OCI-LY7 (cell line): Measurements from ENCODE around the gene SRP9. TPM values are rescaled to one million over a fixed set of nuclear protein-coding genes. Genes with fewer than 3 reads are reported as not detected.
"Not testable (repeated sequence)": the region's sequence is repeated elsewhere in the genome, so short reads cannot be mapped to it uniquely, and the experiment has no call there.

Source experiments
- BruUV-seq: library from RNA; stranded (reverse); fragments of 400-500 nt; replicated peaks from 2 replicates; lab custom pipeline; 2021; lab: Mats Ljungman, UMichigan
- CTCF ChIA-PET: fragments of 300-600 bp; sonication (Branson Sonifier 250); formaldehyde crosslinking; loops from one replicate; lab custom pipeline; 2022; ENCODE audit warnings: antibody characterized with exemption; ENCODE audit not compliant: unreplicated experiment; lab: Charles Lee
- POLR2A ChIA-PET: fragments of 300-600 bp; sonication (Branson Sonifier 250); formaldehyde crosslinking; loops from one replicate; lab custom pipeline; 2022; ENCODE audit warnings: antibody characterized with exemption; lab: Charles Lee
- DNase-seq: peaks from one replicate; pipeline ENCODE4 v3.0.0-alpha.2; 2015; ENCODE audit warnings: low spot score
- H2AFZ ChIP-seq: fragments of 200-600 bp; sonication (generic), shearing (Covaris generic); 2 replicates; pipeline ENCODE4 v1.6.1; 2014; ENCODE audit warnings: mild to moderate bottlenecking, antibody characterized with exemption, low read length, moderate library complexity
- H3K27ac ChIP-seq: fragments of 200-600 bp; sonication (generic); 2 replicates; pipeline ENCODE4 v1.5.1; 2014; ENCODE audit warnings: mixed run types, low read depth, mild to moderate bottlenecking, moderate library complexity, low read length, inconsistent platforms; ENCODE audit not compliant: poor library complexity, severe bottlenecking
- H3K36me3 ChIP-seq: fragments of 200-600 bp; sonication (generic); 2 replicates; pipeline ENCODE4 v1.6.1; 2014; ENCODE audit warnings: mild to moderate bottlenecking, antibody characterized with exemption, low read length, moderate library complexity, mixed read lengths; ENCODE audit not compliant: insufficient read depth
- H3K4me1 ChIP-seq: fragments of 200-600 bp; sonication (generic); 2 replicates; pipeline ENCODE4 v1.5.1; 2014; ENCODE audit warnings: mild to moderate bottlenecking, low read length; ENCODE audit not compliant: insufficient read depth, poor library complexity, severe bottlenecking
- H3K4me2 ChIP-seq: fragments of 200-600 bp; sonication (generic); 2 replicates; pipeline ENCODE4 v1.6.1; 2014; ENCODE audit warnings: mild to moderate bottlenecking, low read length
- H3K4me3 ChIP-seq: fragments of 200-600 bp; sonication (generic); 2 replicates; pipeline ENCODE4 v1.5.1; 2014; ENCODE audit warnings: mild to moderate bottlenecking, low read depth, low read length; ENCODE audit not compliant: poor library complexity, severe bottlenecking
- H3K79me2 ChIP-seq: fragments of 200-600 bp; sonication (generic); 2 replicates; pipeline ENCODE4 v1.6.1; 2016; ENCODE audit warnings: low read depth, mild to moderate bottlenecking, low read length, moderate library complexity, mixed read lengths; ENCODE audit not compliant: insufficient read depth
- H3K9me2 ChIP-seq: fragments of 200-600 bp; sonication (generic); 2 replicates; pipeline ENCODE4 v1.6.1; 2016; ENCODE audit warnings: mild to moderate bottlenecking, low read length, mixed read lengths; ENCODE audit not compliant: insufficient read depth
- H3K9me3 ChIP-seq: fragments of 200-600 bp; sonication (generic); 2 replicates; pipeline ENCODE4 v1.6.1; 2014; ENCODE audit warnings: mild to moderate bottlenecking, mixed run types, low read length, mixed read lengths
- H4K20me1 ChIP-seq: fragments of 200-600 bp; sonication (generic); 2 replicates; pipeline ENCODE4 v1.6.1; 2014; ENCODE audit warnings: mild to moderate bottlenecking, antibody characterized with exemption, low read length, moderate library complexity, mixed read lengths; ENCODE audit not compliant: insufficient read depth
- EZH2phosphoT487 ChIP-seq: fragments of 200-600 bp; sonication (generic); IDR thresholded peaks from 2 replicates; pipeline ENCODE4 v1.6.1; 2018; ENCODE audit warnings: low read depth, borderline replicate concordance, mild to moderate bottlenecking, mixed run types, antibody characterized with exemption, low read length, moderate library complexity, mixed read lengths
- intact Hi-C: fragments of 100-400 bp; cut with micrococcal nuclease; formaldehyde crosslinking; loops from one replicate; pipeline ENCODE4 v1.10.0; 2022; ENCODE audit not compliant: unreplicated experiment
- total RNA-seq, 2 experiments: library from RNA; depleted of rRNA in 1 of 2; stranded (reverse); fragments of >200 nt in 1 of 2; shearing (Covaris generic) in 1 of 2; gene quantifications; 2 replicates each; pipeline ENCODE4 v1.2.3, GENCODE V29; 2014 to 2022
- TF ChIP-seq, protein P1 (sequence below): fragments of 200-600 bp; sonication (generic); conservative IDR thresholded peaks from 2 replicates; pipeline ENCODE4 v1.5.1; 2014; ENCODE audit warnings: mild to moderate bottlenecking, antibody characterized with exemption, low read length, moderate library complexity, mixed read lengths

SRP9 gene
- total RNA-seq, 2 experiments from 2014 or later, result 221 to 306 TPM

DNA sequence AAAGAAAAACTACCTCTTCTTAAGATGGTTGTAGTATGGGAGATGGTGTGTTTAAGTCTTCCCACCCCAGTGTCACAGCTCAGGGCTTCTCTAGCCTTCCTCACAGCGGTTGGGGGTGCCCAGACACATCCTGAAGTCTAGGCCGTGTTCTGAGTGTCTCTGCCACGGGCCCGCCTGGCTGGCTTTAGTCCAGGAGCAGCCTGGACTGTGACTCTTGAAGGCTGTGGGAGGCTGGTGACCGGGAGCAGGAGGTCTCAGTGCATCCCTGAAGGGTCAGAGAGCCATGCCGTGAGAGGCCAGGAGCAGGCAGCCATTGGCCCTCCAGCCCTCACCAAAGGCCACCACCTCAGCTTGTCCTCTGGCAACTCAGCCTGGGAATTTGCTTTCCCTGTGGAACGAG lies 36.8 kb downstream of the SRP9 start:
- intact Hi-C loops, result no loop called here
- Histone ChIP-seq H4K20me1 (no peaks in the 10 kb centered on the region), H3K9me3 (no peaks in the 10 kb centered on the region), H3K4me1 (peaks cover 4% of the 10 kb centered on the region), H3K36me3 (no peaks in the 10 kb centered on the region), H3K4me2 (no peak overlapping the region), H3K27ac (no peak overlapping the region), H3K79me2 (no peaks in the 10 kb centered on the region), H3K4me3 (no peak overlapping the region), H3K9me2 (no peaks in the 10 kb centered on the region), H2AFZ (no peak overlapping the region)
- CTCF ChIA-PET, result no interaction called here
- DNase-seq, result no peak
- no peak for TF ChIP-seq EZH2phosphoT487
- TF ChIP-seq, protein P1, sequence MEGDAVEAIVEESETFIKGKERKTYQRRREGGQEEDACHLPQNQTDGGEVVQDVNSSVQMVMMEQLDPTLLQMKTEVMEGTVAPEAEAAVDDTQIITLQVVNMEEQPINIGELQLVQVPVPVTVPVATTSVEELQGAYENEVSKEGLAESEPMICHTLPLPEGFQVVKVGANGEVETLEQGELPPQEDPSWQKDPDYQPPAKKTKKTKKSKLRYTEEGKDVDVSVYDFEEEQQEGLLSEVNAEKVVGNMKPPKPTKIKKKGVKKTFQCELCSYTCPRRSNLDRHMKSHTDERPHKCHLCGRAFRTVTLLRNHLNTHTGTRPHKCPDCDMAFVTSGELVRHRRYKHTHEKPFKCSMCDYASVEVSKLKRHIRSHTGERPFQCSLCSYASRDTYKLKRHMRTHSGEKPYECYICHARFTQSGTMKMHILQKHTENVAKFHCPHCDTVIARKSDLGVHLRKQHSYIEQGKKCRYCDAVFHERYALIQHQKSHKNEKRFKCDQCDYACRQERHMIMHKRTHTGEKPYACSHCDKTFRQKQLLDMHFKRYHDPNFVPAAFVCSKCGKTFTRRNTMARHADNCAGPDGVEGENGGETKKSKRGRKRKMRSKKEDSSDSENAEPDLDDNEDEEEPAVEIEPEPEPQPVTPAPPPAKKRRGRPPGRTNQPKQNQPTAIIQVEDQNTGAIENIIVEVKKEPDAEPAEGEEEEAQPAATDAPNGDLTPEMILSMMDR, result no peak
- POLR2A ChIA-PET, result interaction anchor here (0.9 to 1.0 kb wide), 2 partner anchors 9 to 26 kb away, joined by 4 to 5 read pairs; no protein-coding TSS in a partner anchor
- BruUV-seq, result no TSS peak

DNA sequence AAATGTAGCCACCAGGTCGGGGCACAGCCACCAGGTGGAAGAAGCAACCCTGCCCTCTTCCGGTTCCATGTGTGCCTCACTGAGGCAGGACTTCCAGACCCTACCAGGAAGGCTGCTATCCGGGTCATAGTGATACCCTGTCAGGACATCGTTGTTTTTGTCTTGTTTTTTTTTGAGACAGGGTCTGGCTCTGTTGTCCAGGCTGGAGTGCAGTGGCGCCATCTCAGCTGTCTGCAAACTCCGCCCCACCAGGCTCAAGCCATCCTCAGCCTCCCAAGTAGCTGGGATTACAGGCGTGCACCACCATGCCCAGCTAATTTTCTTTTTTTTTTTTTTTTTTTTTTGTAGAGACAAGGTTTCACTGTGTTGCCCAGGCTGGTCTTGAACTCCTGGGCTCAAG lies 37.5 kb downstream of the SRP9 start:
- H3K27ac ChIP-seq, H3K9me3 ChIP-seq, H3K4me1 ChIP-seq, CTCF ChIA-PET, H2AFZ ChIP-seq, intact Hi-C loops, BruUV-seq, DNase-seq, H3K36me3 ChIP-seq, H3K79me2 ChIP-seq, H3K4me2 ChIP-seq, H3K4me3 ChIP-seq, H3K9me2 ChIP-seq, H4K20me1 ChIP-seq: not testable (repeated sequence)
- POLR2A ChIA-PET, result interaction anchor here (0.6 kb wide), 2 partner anchors 50 to 75 kb away, joined by 3 read pairs; no protein-coding TSS in a partner anchor

DNA sequence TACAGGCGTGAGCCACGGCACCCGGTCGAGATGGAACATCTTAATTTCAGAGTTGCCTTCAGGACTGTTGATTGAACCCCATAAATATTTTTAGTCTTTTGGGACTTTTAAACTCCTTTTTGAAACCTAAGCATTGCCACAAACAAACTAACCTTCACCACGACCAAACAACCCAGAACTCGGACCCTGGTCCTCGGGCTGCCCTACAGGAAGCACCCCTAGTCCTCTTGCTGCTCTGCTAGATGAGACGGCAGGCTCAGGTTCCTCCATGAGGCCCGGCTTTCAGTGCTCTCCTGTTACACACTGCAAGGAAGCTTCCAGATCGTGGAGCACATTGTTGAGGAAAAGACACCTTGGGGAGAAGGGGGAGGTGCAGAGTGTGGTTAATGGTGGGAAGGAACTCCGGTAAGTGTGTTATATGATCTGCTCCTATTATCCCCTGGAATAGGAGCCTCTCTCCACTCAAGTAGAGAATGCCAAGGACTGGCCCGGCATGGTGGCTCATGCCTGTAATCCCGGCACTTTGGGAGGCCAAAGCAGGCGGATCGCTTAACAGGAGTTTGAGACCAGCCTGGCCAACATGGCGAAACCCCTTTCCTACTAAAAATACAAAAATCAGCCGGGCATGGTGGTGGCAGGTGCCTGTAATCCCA lies 38.0 kb downstream of the SRP9 start:
- peaks cover 4% of the 10 kb centered on the region for H3K4me1 ChIP-seq
- H3K79me2 ChIP-seq, result no peaks in the 10 kb centered on the region
- no peaks in the 10 kb centered on the region for H3K9me3 ChIP-seq
- DNase-seq, result no peak
- H4K20me1 ChIP-seq, result no peaks in the 10 kb centered on the region
- H3K36me3 ChIP-seq, result no peaks in the 10 kb centered on the region
- no peaks in the 10 kb centered on the region for H3K9me2 ChIP-seq
- no peak overlapping the region for H3K27ac ChIP-seq
- ChIA-PET POLR2A (interaction anchor here (0.5 to 0.6 kb wide), 2 partner anchors 36 to 51 kb away, joined by 3 to 4 read pairs; no protein-coding TSS in a partner anchor), CTCF (no interaction called here)
- intact Hi-C loops, result no loop called here
- no TSS peak for BruUV-seq
- H3K4me2 ChIP-seq, result no peak overlapping the region
- TF ChIP-seq EZH2phosphoT487, result no peak
- TF ChIP-seq, protein P1, result no peak
- no peak overlapping the region for H3K4me3 ChIP-seq
- H2AFZ ChIP-seq, result no peak overlapping the region
